H9 (cell line): ENCODE results near the gene MBP. TPM values are rescaled to one million over a fixed set of nuclear protein-coding genes. Genes with fewer than 3 reads are reported as not detected.

Experiments used
- DNase-seq: peaks from one replicate; pipeline ENCODE4 v3.0.0-alpha.2; 2017
- H2AFZ ChIP-seq: one replicate; pipeline ENCODE4 v1.6.1; 2013; ENCODE audit warnings: mild to moderate bottlenecking, low read length, control low read depth, moderate library complexity
- H2AK5ac ChIP-seq: 2 replicates; pipeline ENCODE4 v1.6.1; 2013; ENCODE audit warnings: low read length, control low read depth, mixed read lengths; ENCODE audit not compliant: insufficient read length
- H2BK120ac ChIP-seq: one replicate; pipeline ENCODE4 v1.6.1; 2013; ENCODE audit warnings: low read depth, mild to moderate bottlenecking, low read length, control low read depth, inconsistent platforms; ENCODE audit not compliant: poor library complexity, severe bottlenecking
- H2BK12ac ChIP-seq: 2 replicates; pipeline ENCODE4 v1.6.1; 2013; ENCODE audit warnings: low read length, control low read depth, mixed read lengths, low read depth; ENCODE audit not compliant: insufficient read length
- H2BK15ac ChIP-seq: 2 replicates; pipeline ENCODE4 v1.6.1; 2013; ENCODE audit warnings: low read depth, low read length, control low read depth
- H2BK20ac ChIP-seq: one replicate; pipeline ENCODE4 v1.6.1; 2013; ENCODE audit warnings: low read depth, mild to moderate bottlenecking, low read length, control low read depth, inconsistent platforms; ENCODE audit not compliant: poor library complexity, severe bottlenecking
- H2BK5ac ChIP-seq: 2 replicates; pipeline ENCODE4 v1.6.1; 2013; ENCODE audit warnings: low read length, control low read depth, mixed read lengths; ENCODE audit not compliant: insufficient read length
- H3K14ac ChIP-seq: 2 replicates; pipeline ENCODE4 v1.6.1; 2013; ENCODE audit warnings: low read length, control low read depth; ENCODE audit not compliant: insufficient read depth
- H3K18ac ChIP-seq: 2 replicates; pipeline ENCODE4 v1.6.1; 2013; ENCODE audit warnings: low read depth, mild to moderate bottlenecking, mixed read lengths, low read length, control low read depth; ENCODE audit not compliant: insufficient read length
- H3K23ac ChIP-seq: 2 replicates; pipeline ENCODE4 v1.6.1; 2013; ENCODE audit warnings: low read length, control low read depth, mixed read lengths, low read depth; ENCODE audit not compliant: insufficient read length
- H3K23me2 ChIP-seq: 2 replicates; pipeline ENCODE4 v1.6.1; 2013; ENCODE audit warnings: low read depth, mild to moderate bottlenecking, mixed read lengths, low read length, control low read depth; ENCODE audit not compliant: insufficient read length, poor library complexity, severe bottlenecking
- H3K27ac ChIP-seq: 2 replicates; pipeline ENCODE4 v1.5.1; 2013; ENCODE audit warnings: low read length, control low read depth, mixed read lengths, low read depth; ENCODE audit not compliant: insufficient read length
- H3K27me3 ChIP-seq: 2 replicates; pipeline ENCODE4 v1.6.1; 2013; ENCODE audit warnings: low read length, control low read depth, inconsistent platforms; ENCODE audit not compliant: insufficient read depth
- H3K4ac ChIP-seq: 2 replicates; pipeline ENCODE4 v1.6.1; 2013; ENCODE audit warnings: low read depth, mild to moderate bottlenecking, control low read depth, inconsistent platforms, low read length, moderate library complexity
- H3K4me1 ChIP-seq: 2 replicates; pipeline ENCODE4 v1.6.1; 2013; ENCODE audit warnings: low read length, control low read depth, inconsistent platforms; ENCODE audit not compliant: insufficient read depth
- H3K4me2 ChIP-seq: 2 replicates; pipeline ENCODE4 v1.6.1; 2013; ENCODE audit warnings: low read length, control low read depth, mixed read lengths; ENCODE audit not compliant: insufficient read length, insufficient read depth
- H3K56ac ChIP-seq: 2 replicates; pipeline ENCODE4 v1.6.1; 2013; ENCODE audit warnings: low read depth, mild to moderate bottlenecking, mixed read lengths, low read length, control low read depth; ENCODE audit not compliant: insufficient read length
- H3K79me1 ChIP-seq: 2 replicates; pipeline ENCODE4 v1.6.1; 2013; ENCODE audit warnings: low read depth, mild to moderate bottlenecking, moderate library complexity, low read length, control low read depth, inconsistent platforms; ENCODE audit not compliant: insufficient read depth, poor library complexity, severe bottlenecking
- H3K79me2 ChIP-seq: 2 replicates; pipeline ENCODE4 v1.6.1; 2013; ENCODE audit warnings: low read length, control low read depth, inconsistent platforms; ENCODE audit not compliant: insufficient read depth
- H3K9ac ChIP-seq: 2 replicates; pipeline ENCODE4 v1.6.1; 2013; ENCODE audit warnings: low read length, control low read depth, mixed read lengths; ENCODE audit not compliant: insufficient read length; ENCODE audit errors: extremely low read depth
- H3K9me3 ChIP-seq: one replicate; pipeline ENCODE4 v1.6.1; 2013; ENCODE audit warnings: low read depth, low read length, inconsistent platforms; ENCODE audit not compliant: control insufficient read depth
- H3T11ph ChIP-seq: one replicate; pipeline ENCODE4 v1.6.1; 2013; ENCODE audit warnings: mild to moderate bottlenecking, low read length, control low read depth, inconsistent platforms
- H4K20me1 ChIP-seq: one replicate; pipeline ENCODE4 v1.6.1; 2013; ENCODE audit not compliant: control insufficient read depth, insufficient read length, insufficient read depth
- H4K5ac ChIP-seq: 2 replicates; pipeline ENCODE4 v1.6.1; 2013; ENCODE audit warnings: low read depth, mild to moderate bottlenecking, mixed read lengths, low read length, control low read depth; ENCODE audit not compliant: insufficient read length
- H4K8ac ChIP-seq: replicated peaks from 2 replicates; pipeline ENCODE4 v1.6.1; 2013; ENCODE audit warnings: low read length, control low read depth, mixed read lengths, low read depth; ENCODE audit not compliant: insufficient read length
- H4K91ac ChIP-seq: 2 replicates; pipeline ENCODE4 v1.6.1; 2013; ENCODE audit warnings: low read depth, mild to moderate bottlenecking, moderate library complexity, mixed read lengths, low read length, control low read depth; ENCODE audit not compliant: insufficient read length
- H3K27ac Mint-ChIP-seq, 3 experiments: 2 replicates in 2 of 3; 3 replicates in 1 of 3; pipeline ENCODE4 v1.8.0; 2020 to 2021; ENCODE audit warnings: mixed read lengths in 3 of 3, mild to moderate bottlenecking in 1 of 3, moderate library complexity in 1 of 3
- H3K27me3 Mint-ChIP-seq: 2 replicates; pipeline ENCODE4 v1.8.0; 2021; ENCODE audit warnings: low read depth, mild to moderate bottlenecking, moderate library complexity, mixed read lengths
- H3K36me3 Mint-ChIP-seq, 3 experiments: 2 replicates in 2 of 3; 3 replicates in 1 of 3; pipeline ENCODE4 v1.8.0; 2020 to 2021; ENCODE audit warnings: low read depth in 3 of 3, mixed read lengths in 3 of 3; ENCODE audit not compliant: insufficient read depth in 1 of 3
- H3K4me1 Mint-ChIP-seq, 2 experiments: 2 replicates each; pipeline ENCODE4 v1.8.0; 2020; ENCODE audit warnings: mixed read lengths in 2 of 2
- H3K4me3 Mint-ChIP-seq, 2 experiments: 2 replicates in 1 of 2; 3 replicates in 1 of 2; pipeline ENCODE4 v1.8.0; 2020 to 2021; ENCODE audit warnings: mild to moderate bottlenecking in 2 of 2, mixed read lengths in 2 of 2, moderate library complexity in 1 of 2
- H3K9me3 Mint-ChIP-seq, 2 experiments: 2 replicates in 1 of 2; 3 replicates in 1 of 2; pipeline ENCODE4 v1.8.0; 2020; ENCODE audit warnings: mild to moderate bottlenecking in 2 of 2, mixed read lengths in 2 of 2, moderate library complexity in 1 of 2
- CTCF ChIP-seq: fragments of 200-600 bp; sonication (generic); conservative IDR thresholded peaks from 3 replicates; pipeline ENCODE4 v1.8.0; 2021; ENCODE audit warnings: antibody characterized with exemption, mild to moderate bottlenecking
- whole genome bisulfite sequencing: extraction: QIAGEN DNeasy Blood & Tissue Kit; methylation state at CpG from one replicate; pipeline ENCODE4 v1.1.7; 2013; ENCODE audit warnings: missing lambda C conversion rate, low lambda C conversion rate, mixed read lengths; ENCODE audit not compliant: insufficient read length; ENCODE audit errors: extremely low coverage; 5-methylcytosine and 5-hydroxymethylcytosine counted together
- total RNA-seq: library from RNA; stranded (reverse); gene quantifications from 2 replicates; pipeline ENCODE4 v1.2.1, GENCODE V29; 2021

Gene MBP
- total RNA-seq, 1 experiment from 2014 or later = 8.6 TPM

GRCh38 chr18:76958692-76959341 lies 173.8 kb downstream of the MBP start:
- Histone ChIP-seq H2BK120ac (no peak overlapping the region), H3K56ac (no peak overlapping the region), H3K4ac (no peak overlapping the region), H2BK5ac (no peak overlapping the region), H3K9me3 (no peaks in the 10 kb centered on the region), H3K18ac (no peak overlapping the region), H3K14ac (no peak overlapping the region), H2BK15ac (no peak overlapping the region), H3K27ac (no peak overlapping the region), H4K20me1 (no peaks in the 10 kb centered on the region), H4K5ac (no peak overlapping the region), H3K79me2 (no peaks in the 10 kb centered on the region), H3K4me2 (no peak overlapping the region), H3T11ph (no peak overlapping the region), H2AK5ac (no peak overlapping the region), H2BK12ac (no peak overlapping the region), H3K23ac (no peak overlapping the region), H3K79me1 (no peaks in the 10 kb centered on the region), H3K23me2 (no peaks in the 10 kb centered on the region), H2BK20ac (no peak overlapping the region), H3K9ac (no peak overlapping the region), H3K27me3 (no peaks in the 10 kb centered on the region), H3K4me1 (no peaks in the 10 kb centered on the region), H2AFZ (no peak overlapping the region), H4K8ac (no peak overlapping the region), H4K91ac (no peak overlapping the region)
- peak overlapping the region in 1 of 3 experiments; percentile 57; a peak in 2 of 7 replicates for H3K27ac Mint-ChIP-seq
- TF ChIP-seq CTCF = no peak
- H3K27me3 Mint-ChIP-seq = no peaks in the 10 kb centered on the region
- WGBS = no CpG with 5 or more reads among the region's 16 CpGs
- peaks cover 0 to 2% of the 10 kb centered on the region in 2 experiments; a peak in 2 of 5 replicates for H3K9me3 Mint-ChIP-seq
- H3K4me1 Mint-ChIP-seq = peaks cover 0 to under 1% of the 10 kb centered on the region in 2 experiments; a peak in 1 of 4 replicates
- H3K36me3 Mint-ChIP-seq = peaks cover 21 to 60% (median 57%) of the 10 kb centered on the region in 3 experiments
- DNase-seq = no peak
- no peak overlapping the region for H3K4me3 Mint-ChIP-seq
